Liver (tissue), 9 donors: Measurements from ENCODE around the gene TCTN2. TPM values are rescaled to one million over a fixed set of nuclear protein-coding genes. Genes with fewer than 3 reads are reported as not detected.

Source experiments
- DNase-seq: peaks from one replicate; pipeline ENCODE4 v3.0.0-alpha.2; 2017; ENCODE audit warnings: low spot score
- H3K27ac ChIP-seq, 2 donors: one replicate each; pipeline ENCODE4 v1.7.0; 2013; ENCODE audit warnings: inconsistent platforms in 2 of 2, low read length in 2 of 2, control low read depth in 1 of 2, low read depth in 1 of 2, mild to moderate bottlenecking in 1 of 2
- H3K27me3 ChIP-seq, 4 donors: one replicate each; pipeline versions ENCODE4 v1.6.1 to v1.7.0; 2013; ENCODE audit warnings: low read length in 3 of 4, inconsistent platforms in 1 of 4, mild to moderate bottlenecking in 1 of 4, moderate library complexity in 1 of 4; ENCODE audit not compliant: control insufficient read depth in 4 of 4, insufficient read depth in 4 of 4
- H3K36me3 ChIP-seq, 4 donors: one replicate each; pipeline versions ENCODE4 v1.6.1 to v1.7.0; 2013; ENCODE audit warnings: low read length in 3 of 4, mild to moderate bottlenecking in 3 of 4, low read depth in 1 of 4, moderate library complexity in 1 of 4; ENCODE audit not compliant: control insufficient read depth in 4 of 4, insufficient read depth in 3 of 4
- H3K4me1 ChIP-seq, 4 donors: one replicate each; pipeline versions ENCODE4 v1.6.1 to v1.7.0; 2013; ENCODE audit warnings: low read length in 3 of 4, mild to moderate bottlenecking in 3 of 4, moderate library complexity in 1 of 4; ENCODE audit not compliant: control insufficient read depth in 4 of 4, insufficient read depth in 4 of 4
- H3K4me3 ChIP-seq, 3 donors: one replicate each; pipeline versions ENCODE4 v1.6.1 to v1.7.0; 2013; ENCODE audit warnings: low read length in 3 of 3, control low read depth in 1 of 3, low read depth in 1 of 3, mild to moderate bottlenecking in 1 of 3
- H3K9ac ChIP-seq, 2 donors: one replicate each; pipeline ENCODE4 v1.7.0; 2013; ENCODE audit warnings: low read length in 2 of 2, mild to moderate bottlenecking in 2 of 2, moderate library complexity in 2 of 2, control low read depth in 1 of 2, low read depth in 1 of 2
- H3K9me3 ChIP-seq, 4 donors: one replicate each; pipeline versions ENCODE4 v1.6.1 to v1.7.0; 2013; ENCODE audit warnings: low read length in 3 of 4; ENCODE audit not compliant: control insufficient read depth in 4 of 4
- EGR1 ChIP-seq, 2 donors: IDR thresholded peaks; 2 replicates each; pipeline ENCODE4 v1.6.1; 2016 to 2018; ENCODE audit warnings: antibody characterized with exemption in 2 of 2, low read depth in 2 of 2
- FOXA1 ChIP-seq: IDR thresholded peaks from 2 replicates; pipeline ENCODE4 v1.6.1; 2016; ENCODE audit warnings: antibody characterized with exemption
- FOXA2 ChIP-seq: IDR thresholded peaks from 2 replicates; pipeline ENCODE4 v1.6.1; 2016; ENCODE audit warnings: antibody characterized with exemption
- GABPA ChIP-seq, 2 donors: IDR thresholded peaks in 1 of 2; conservative IDR thresholded peaks in 1 of 2; 2 replicates each; pipeline ENCODE4 v1.6.1; 2016; ENCODE audit warnings: antibody characterized with exemption in 2 of 2, mild to moderate bottlenecking in 1 of 2, moderate library complexity in 1 of 2
- HNF4A ChIP-seq, 2 donors: conservative IDR thresholded peaks; 2 replicates each; pipeline ENCODE4 v1.6.1; 2016; ENCODE audit warnings: antibody characterized with exemption in 2 of 2, mild to moderate bottlenecking in 2 of 2
- HNF4G ChIP-seq: IDR thresholded peaks from 2 replicates; pipeline ENCODE4 v1.6.1; 2016; ENCODE audit warnings: antibody characterized with exemption
- JUND ChIP-seq, 2 donors: IDR thresholded peaks; 2 replicates each; pipeline ENCODE4 v1.6.1; 2016; ENCODE audit warnings: antibody characterized with exemption in 2 of 2
- MAX ChIP-seq: IDR thresholded peaks from 2 replicates; pipeline ENCODE4 v1.6.1; 2016; ENCODE audit warnings: antibody characterized with exemption
- NR2F2 ChIP-seq: IDR thresholded peaks from 2 replicates; pipeline ENCODE4 v1.6.1; 2016; ENCODE audit warnings: antibody characterized with exemption
- RAD21 ChIP-seq, 2 donors: IDR thresholded peaks; 2 replicates each; pipeline ENCODE4 v1.6.1; 2016; ENCODE audit warnings: antibody characterized with exemption in 2 of 2, mild to moderate bottlenecking in 2 of 2
- REST ChIP-seq: IDR thresholded peaks from 2 replicates; pipeline ENCODE4 v1.6.1; 2016; ENCODE audit warnings: antibody characterized with exemption, mild to moderate bottlenecking
- RXRA ChIP-seq, 2 donors: IDR thresholded peaks; 2 replicates each; pipeline ENCODE4 v1.6.1; 2017 to 2018; ENCODE audit warnings: antibody characterized with exemption in 2 of 2, mild to moderate bottlenecking in 1 of 2
- SP1 ChIP-seq: IDR thresholded peaks from 2 replicates; pipeline ENCODE4 v1.6.1; 2018; ENCODE audit warnings: antibody characterized with exemption, mild to moderate bottlenecking
- TAF1 ChIP-seq: conservative IDR thresholded peaks from 2 replicates; pipeline ENCODE4 v1.6.1; 2016; ENCODE audit warnings: antibody characterized with exemption, mild to moderate bottlenecking
- YY1 ChIP-seq: IDR thresholded peaks from 2 replicates; pipeline ENCODE4 v1.6.1; 2016; ENCODE audit warnings: antibody characterized with exemption, mild to moderate bottlenecking
- ZBTB33 ChIP-seq: IDR thresholded peaks from 2 replicates; pipeline ENCODE4 v1.6.1; 2016; ENCODE audit warnings: antibody characterized with exemption
- WGBS: extraction: QIAGEN DNeasy Blood & Tissue Kit; methylation state at CpG from one replicate; pipeline ENCODE4 v1.1.7; 2013; 5-methylcytosine and 5-hydroxymethylcytosine counted together
- polyA plus RNA-seq, 2 donors: library from polyadenylated mRNA; stranded (reverse) in 1 of 2; unstranded in 1 of 2; fragments of 200-250 nt in 1 of 2; fragments of >200 nt in 1 of 2; fragmentation: Nextera tagmentation in 1 of 2; extraction: Ambion mirVana in 1 of 2; gene quantifications; one replicate each; pipeline versions ENCODE4 v1.2.1 to v1.2.3, GENCODE V29; 2013 to 2015
- total RNA-seq, 2 donors: library from RNA; depleted of rRNA; stranded (reverse); fragments of >200 nt; gene quantifications; one replicate each; pipeline ENCODE4 v1.2.3, GENCODE V29; 2014
- TF ChIP-seq, protein P1 (sequence below): IDR thresholded peaks from 2 replicates; pipeline ENCODE4 v1.6.1; 2016; ENCODE audit warnings: antibody characterized with exemption
- TF ChIP-seq, protein P2 (sequence below): fragments of 150-350 bp; IDR thresholded peaks from 2 replicates; pipeline ENCODE4 v1.5.1; 2017; ENCODE audit warnings: improper control_type of control experiment, low read depth, low read length; ENCODE audit not compliant: missing input control
- donor health status: healthy.
- donor health status: healthy.
- donor health status: healthy.
- donor health status: healthy.
- donor health status: healthy.

TCTN2 gene
- total and polyA plus RNA-seq, 4 donors: 0.38 to 1.9 (median 1.2) TPM

- TF ChIP-seq SP1 (no peak), MAX (no peak), FOXA1 (no peak), GABPA (IDR thresholded peaks at IDR 0.05 in 1 of 2, conservative IDR thresholded peaks at IDR 0.05 in 1 of 2) (no peak), HNF4G (no peak), RXRA (IDR thresholded peaks at IDR 0.05) (no peak), RAD21 (IDR thresholded peaks at IDR 0.05) (no peak), FOXA2 (no peak), ZBTB33 (no peak), YY1 (no peak)
- Histone ChIP-seq H3K36me3 (peaks cover 2 to 39% (median 15%) of the 10 kb centered on the region in 4 donors), H3K27ac (no peak overlapping the region), H3K27me3 (no peaks in the 10 kb centered on the region), H3K9me3 (no peaks in the 10 kb centered on the region), H3K4me3 (no peak overlapping the region), H3K9ac (no peak overlapping the region), H3K4me1 (no peaks in the 10 kb centered on the region)
- WGBS: 98% methylated on average over 3 of the region's 3 CpGs
- no peak for DNase-seq
These were observed 25.5 kb upstream of the TCTN2 start for GRCh38 chr12:123645380-123645779.

GRCh38 chr12:123645878-123646277 is 25.0 kb upstream of the TCTN2 start:
- H3K4me3 ChIP-seq: no peak overlapping the region
- no peak overlapping the region for H3K27ac ChIP-seq
- no peaks in the 10 kb centered on the region for H3K9me3 ChIP-seq
- no peak for DNase-seq
- H3K9ac ChIP-seq: no peak overlapping the region
- TF ChIP-seq GABPA (IDR thresholded peaks at IDR 0.05 in 1 of 2, conservative IDR thresholded peaks at IDR 0.05 in 1 of 2) (no peak), EGR1 (IDR thresholded peaks at IDR 0.05; ENCODE audit: low read depth in 2 of 2) (no peak), FOXA2 (no peak), SP1 (no peak), JUND (IDR thresholded peaks at IDR 0.05) (no peak), REST (no peak), ZBTB33 (no peak), FOXA1 (no peak), HNF4A (conservative IDR thresholded peaks at IDR 0.05) (no peak), HNF4G (no peak), TAF1 (no peak), MAX (no peak), NR2F2 (no peak), RAD21 (IDR thresholded peaks at IDR 0.05) (no peak), YY1 (no peak), RXRA (IDR thresholded peaks at IDR 0.05) (no peak)
- TF ChIP-seq, protein P1, sequence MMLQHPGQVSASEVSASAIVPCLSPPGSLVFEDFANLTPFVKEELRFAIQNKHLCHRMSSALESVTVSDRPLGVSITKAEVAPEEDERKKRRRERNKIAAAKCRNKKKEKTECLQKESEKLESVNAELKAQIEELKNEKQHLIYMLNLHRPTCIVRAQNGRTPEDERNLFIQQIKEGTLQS: no peak
- TF ChIP-seq, protein P2, sequence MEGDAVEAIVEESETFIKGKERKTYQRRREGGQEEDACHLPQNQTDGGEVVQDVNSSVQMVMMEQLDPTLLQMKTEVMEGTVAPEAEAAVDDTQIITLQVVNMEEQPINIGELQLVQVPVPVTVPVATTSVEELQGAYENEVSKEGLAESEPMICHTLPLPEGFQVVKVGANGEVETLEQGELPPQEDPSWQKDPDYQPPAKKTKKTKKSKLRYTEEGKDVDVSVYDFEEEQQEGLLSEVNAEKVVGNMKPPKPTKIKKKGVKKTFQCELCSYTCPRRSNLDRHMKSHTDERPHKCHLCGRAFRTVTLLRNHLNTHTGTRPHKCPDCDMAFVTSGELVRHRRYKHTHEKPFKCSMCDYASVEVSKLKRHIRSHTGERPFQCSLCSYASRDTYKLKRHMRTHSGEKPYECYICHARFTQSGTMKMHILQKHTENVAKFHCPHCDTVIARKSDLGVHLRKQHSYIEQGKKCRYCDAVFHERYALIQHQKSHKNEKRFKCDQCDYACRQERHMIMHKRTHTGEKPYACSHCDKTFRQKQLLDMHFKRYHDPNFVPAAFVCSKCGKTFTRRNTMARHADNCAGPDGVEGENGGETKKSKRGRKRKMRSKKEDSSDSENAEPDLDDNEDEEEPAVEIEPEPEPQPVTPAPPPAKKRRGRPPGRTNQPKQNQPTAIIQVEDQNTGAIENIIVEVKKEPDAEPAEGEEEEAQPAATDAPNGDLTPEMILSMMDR: no peak
- no peaks in the 10 kb centered on the region for H3K4me1 ChIP-seq
- H3K27me3 ChIP-seq: no peaks in the 10 kb centered on the region
- peaks cover 2 to 40% (median 17%) of the 10 kb centered on the region in 4 donors for H3K36me3 ChIP-seq
- WGBS: 94% methylated on average over 5 of the region's 5 CpGs
